GM18909 (cell line): Measurements from ENCODE around the gene CST8.
"Not testable (repeated sequence)": the region's sequence is repeated elsewhere in the genome, so short reads cannot be mapped to it uniquely, and the experiment has no call there.

Source experiments
- ATAC-seq: cut with Tn5 transposase; IDR thresholded peaks from one replicate; pipeline ENCODE4 v1.9.1; 2021; ENCODE audit warnings: mild to moderate bottlenecking; ENCODE audit not compliant: unreplicated experiment, poor library complexity

CST8 gene

GRCh38 chr20:23473293-23473692 lies 17.6 kb upstream of the CST8 start:
- not testable (repeated sequence) for ATAC-seq

- no peak for ATAC-seq
Observed at GRCh38 chr20:23475395-23475794, 15.5 kb upstream of the CST8 start.

DNA sequence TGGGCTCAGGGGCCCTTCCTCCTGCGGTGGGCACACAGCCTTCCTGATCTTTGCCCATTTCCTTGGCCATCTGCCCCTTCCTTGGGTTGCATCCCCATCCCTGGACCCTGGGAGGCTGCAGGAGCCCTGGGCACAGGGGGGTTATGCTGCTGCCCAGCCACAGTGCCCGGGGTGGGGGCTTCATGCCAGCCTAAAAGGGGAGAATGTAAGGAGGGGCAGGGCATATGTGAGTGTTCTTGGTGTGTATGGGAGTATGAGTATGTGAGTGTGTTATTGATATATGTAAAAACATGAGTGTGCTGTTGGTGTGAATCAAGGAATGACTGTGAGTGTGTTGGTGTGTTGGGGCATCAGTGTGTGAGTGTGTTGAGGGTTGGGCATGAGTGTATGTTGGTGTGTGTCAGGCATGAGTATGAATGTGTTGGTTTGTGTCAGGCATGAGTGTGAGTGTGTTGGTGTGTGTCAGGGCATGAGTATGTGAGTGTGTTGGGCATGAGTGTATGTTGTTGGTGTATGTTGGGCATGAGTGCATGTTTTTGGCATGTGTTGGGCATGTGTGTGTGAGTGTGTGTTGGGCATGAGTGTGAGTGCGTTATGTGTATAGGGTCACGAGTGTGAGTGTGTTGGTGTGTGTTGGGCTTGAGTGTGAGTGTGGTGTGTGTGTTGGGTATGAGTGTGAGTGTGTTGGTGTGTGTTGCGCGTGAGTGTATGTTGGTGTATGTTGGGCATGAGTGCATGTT lies 14.7 kb upstream of the CST8 start:
- ATAC-seq = no peak

GRCh38 chr20:23477223-23477622 lies 13.7 kb upstream of the CST8 start:
- no peak for ATAC-seq

GRCh38 chr20:23479043-23479442 lies 11.9 kb upstream of the CST8 start:
- ATAC-seq = no peak

DNA sequence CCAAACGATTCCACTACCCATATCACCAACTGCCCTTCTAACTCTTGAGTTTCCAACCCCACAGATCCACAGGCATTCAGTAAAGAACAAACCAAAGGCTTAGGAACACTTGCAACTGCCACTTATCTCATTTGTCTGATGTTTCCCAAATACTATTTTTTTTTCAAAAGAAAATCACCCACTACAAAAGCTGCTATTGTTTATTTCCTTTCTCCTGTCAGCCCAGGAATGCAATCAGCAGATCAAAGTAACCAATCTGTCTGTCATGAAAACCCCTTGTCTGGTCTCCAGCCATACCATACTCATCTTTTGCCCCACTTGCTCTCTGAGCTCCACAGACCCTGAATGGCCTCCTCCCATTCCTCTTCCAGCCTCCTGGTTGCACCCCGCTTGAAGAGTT lies 8.8 kb upstream of the CST8 start:
- ATAC-seq = no peak

DNA sequence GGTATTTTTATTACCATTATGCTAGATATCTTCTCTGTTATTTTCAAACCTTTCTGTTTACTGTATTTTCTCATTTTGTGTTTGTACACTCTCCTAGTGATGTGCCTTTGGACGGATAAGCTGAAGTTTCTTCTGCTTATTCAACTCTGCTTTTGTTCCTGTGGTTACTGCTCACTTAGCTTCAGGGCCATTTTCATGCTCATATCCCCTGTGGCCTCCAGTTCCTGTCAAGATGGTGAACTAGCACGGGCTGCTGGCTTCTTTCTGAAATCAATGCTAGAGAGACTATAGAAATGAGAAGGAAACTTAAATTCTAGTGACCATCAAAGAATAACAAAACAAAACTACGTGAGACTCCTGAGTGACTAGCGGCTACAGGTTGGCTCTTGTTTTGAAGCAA lies 6.8 kb upstream of the CST8 start:
- no peak for ATAC-seq

- ATAC-seq = no peak
Observed at GRCh38 chr20:23488470-23488869, 2.4 kb upstream of the CST8 start.

- ATAC-seq = no peak
Observed at GRCh38 chr20:23488996-23489395, 1.9 kb upstream of the CST8 start.

- ATAC-seq = no peak
Observed at GRCh38 chr20:23492292-23492691, 1.4 kb downstream of the CST8 start.

DNA sequence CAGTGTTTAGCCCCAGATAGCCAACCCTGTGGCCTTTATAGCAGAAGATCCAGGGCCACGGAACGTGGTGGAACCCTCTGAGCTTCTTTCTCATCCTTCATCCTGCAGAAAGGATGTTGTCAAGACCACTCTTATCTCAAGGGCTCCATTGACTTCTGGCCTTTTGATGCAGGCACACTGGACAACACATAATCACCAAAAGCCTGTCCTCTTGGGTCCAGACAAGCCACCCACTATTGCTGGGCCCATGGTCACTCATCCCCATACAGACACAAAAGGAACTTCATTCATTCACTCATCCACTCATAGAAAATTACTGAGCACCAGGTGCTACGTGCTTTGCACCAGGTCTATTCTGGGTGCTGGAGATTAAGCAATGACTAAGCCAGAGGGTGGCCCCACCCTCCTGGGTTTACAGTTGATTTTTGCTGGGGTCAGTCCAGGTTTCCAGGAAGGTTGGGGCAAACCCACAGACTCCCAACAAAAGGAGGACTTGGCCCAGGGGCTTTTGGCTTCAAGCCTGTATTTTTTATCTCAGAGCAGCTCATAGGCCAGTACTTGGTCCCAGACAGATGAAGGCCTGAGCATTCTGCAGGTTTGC lies 2.4 kb downstream of the CST8 start:
- ATAC-seq = no peak

DNA sequence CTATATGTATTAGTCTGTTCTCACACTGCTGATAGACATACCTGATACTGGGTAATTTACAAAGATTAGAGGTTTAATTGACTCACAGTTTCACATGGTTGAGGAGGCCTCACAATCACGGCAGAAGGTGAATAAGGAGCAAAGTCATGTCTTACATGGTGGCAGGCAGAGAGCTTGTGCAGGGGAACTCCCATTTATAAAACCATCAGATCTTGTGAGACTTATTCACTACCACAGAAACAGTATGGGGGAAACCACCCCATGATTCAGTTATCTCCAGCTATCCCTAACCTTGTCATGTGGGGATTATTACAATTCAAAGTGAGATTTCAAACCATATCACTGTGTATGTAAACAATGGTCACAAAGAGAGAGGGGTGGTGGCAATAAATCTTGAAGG lies 6.6 kb downstream of the CST8 start:
- no peak for ATAC-seq

DNA sequence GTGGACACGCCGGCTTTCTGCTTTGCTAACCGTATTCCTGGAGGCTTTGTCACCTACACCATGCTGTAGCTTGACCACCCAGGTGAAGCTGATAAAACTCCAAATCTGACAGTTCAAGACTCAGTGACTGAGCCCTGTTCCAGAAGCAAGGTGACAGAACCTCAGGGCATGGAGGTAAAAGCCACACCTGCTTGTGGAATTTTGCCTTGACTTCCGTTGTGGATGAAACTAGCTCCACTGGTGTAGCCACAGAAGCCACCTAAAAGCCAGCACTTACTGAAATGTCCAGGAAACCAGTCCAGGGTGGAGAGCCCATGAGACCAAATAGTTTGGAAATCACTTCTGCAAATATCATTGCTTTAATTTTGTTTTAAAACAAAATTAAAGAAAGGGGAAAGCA lies 11.0 kb downstream of the CST8 start:
- no peak for ATAC-seq

GRCh38 chr20:23503649-23504048 lies 12.7 kb downstream of the CST8 start:
- no peak for ATAC-seq

DNA sequence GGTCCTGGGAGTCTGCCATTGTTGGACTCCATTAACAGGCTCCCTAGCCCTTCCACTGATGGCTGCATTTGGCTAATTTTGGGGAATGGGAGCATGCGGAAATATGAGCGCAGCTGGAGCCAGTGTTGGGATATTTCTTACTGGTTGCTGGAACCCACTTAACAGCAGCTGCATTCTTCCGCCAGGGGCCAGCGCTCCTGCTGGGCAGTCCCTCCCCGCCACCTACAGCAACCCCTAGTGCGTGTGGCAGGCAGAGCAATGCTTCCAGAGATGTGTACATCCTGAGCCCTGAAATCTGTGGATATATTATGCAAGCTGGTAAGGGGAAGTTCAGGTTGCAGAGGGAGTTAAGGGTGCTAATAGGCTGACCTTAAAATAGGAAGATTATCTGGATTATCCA lies 16.4 kb downstream of the CST8 start:
- no peak for ATAC-seq

DNA sequence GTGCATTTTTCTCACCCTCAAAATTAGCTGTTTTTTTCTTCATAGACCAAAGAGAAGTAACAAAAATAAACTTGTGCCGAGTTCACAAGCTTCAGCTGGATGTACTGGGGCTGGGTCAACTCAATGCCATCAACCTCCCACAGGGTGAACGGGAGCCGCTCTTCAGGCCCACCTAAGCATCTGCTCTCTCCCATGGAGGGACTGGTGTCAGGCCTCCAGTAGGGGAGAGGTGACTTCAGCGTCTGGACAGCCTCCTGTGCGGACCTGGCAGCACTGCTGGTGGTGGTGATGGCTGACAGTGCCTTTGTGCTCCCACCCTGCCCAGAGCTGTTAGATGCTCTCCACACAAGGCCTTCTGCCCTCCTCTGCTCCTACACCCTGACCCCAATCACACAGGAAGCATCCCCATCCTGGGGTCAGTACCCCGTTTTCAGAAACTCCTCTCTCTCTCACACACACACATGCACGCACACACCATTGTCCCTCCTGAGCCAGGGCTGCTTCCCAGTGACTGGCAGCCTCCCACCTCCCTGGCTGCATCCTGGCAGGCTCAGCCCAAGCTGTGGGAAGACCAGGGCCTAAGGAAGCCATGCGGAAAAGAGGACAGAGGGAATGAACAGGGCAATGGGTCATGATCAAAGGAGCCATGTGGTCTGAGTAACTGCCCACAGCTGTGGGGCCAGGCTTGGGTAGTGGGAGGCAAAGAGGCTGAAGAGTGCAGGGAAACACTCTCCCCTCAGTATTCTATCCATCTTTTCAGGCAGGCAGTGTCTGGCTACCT lies 17.7 kb downstream of the CST8 start:
- no peak for ATAC-seq

GRCh38 chr20:23509247-23509913 lies 18.5 kb downstream of the CST8 start:
- no peak for ATAC-seq

DNA sequence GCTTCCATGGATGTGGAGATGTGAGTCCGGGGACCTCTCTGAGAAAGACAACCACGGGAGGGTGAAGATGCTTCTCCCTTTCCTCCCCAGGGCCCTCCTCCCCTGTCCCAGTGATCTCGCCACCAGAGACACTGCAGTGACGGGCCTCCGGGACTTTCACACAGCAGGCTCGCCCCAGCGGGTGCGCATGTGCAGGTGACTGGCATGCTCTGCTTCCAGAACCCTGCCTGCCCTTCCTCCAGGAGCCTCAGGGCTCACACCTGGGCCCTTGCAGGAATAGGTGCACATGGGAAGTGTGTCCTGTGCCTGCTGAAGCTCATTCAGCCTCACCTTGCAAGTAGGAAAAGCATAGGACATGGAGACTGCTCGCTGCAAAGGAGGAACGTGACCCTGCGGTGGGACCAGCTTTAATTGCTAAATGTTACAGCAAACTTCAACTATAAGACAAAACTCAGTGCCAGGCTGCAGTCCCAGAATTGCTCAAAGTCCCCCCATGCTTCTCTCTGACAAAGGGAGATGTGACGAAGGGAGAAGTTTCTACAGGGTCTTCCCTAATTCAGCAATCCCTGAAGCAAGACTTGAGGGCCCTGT lies 19.2 kb downstream of the CST8 start:
- ATAC-seq = no peak

DNA sequence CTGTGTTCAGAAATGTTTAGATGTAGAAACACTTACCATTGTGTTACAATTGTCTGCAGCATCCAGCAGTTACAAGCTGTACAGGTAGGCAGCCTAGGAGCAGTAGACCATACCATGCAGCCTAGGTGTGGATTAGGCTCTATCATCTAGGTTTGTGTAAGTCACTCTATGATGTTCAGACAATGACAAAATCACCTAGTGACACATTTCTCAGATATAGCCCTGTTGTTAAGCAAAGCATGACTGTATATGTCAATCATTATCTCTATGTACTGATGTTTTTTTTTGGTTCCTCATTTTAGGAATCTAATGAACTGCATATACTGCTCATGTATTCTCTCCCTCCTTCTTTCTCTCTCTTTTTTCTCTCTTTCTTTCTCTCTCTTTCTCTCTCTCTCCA lies 22.2 kb downstream of the CST8 start:
- ATAC-seq = peak; percentile 52

GRCh38 chr20:23514848-23515247 lies 23.9 kb downstream of the CST8 start:
- ATAC-seq = no peak
